ENCODE results near the gene RNF207. TPM values are rescaled to one million over a fixed set of nuclear protein-coding genes. Genes with fewer than 3 reads are reported as not detected.

RNF207 gene
- total and polyA plus RNA-seq, 2 donors, result 3.0 to 18.8 TPM

DNA sequence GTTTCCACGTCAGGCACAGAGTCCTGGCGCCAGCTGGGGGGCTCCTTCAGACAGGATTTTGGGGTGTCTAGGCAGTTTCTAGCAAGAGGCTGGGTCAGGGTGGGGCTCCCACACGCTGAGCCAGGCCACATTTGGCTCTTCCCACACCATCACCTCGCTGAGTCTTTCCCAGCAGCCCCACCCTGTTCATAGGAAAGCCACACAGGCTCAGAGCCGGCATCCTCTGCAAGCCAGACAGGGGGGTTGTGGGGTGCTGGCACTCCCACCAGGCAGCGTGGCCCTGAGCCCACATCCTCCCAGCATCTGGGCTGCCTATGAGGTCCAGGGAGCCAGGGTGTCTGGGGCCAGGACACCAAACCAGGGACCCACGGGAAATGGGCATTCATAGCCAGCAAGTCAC, 57.8 kb downstream of the RNF207 start:
- Histone ChIP-seq H3K27ac (ENCODE audit: low read depth in 1 of 2, low read length in 1 of 2) (no peak overlapping the region), H3K9me3 (ENCODE audit: control insufficient read depth in 2 of 2, insufficient read depth in 1 of 2, low read length in 1 of 2) (no peaks in the 10 kb centered on the region), H3K27me3 (ENCODE audit: control insufficient read depth in 2 of 2, insufficient read depth in 1 of 2, low read length in 1 of 2) (peaks cover 8 to 40% of the 10 kb centered on the region in 2 donors), H3K4me3 (ENCODE audit: low read length in 2 of 2) (no peak overlapping the region), H3K4me1 (ENCODE audit: control insufficient read depth in 2 of 2, insufficient read depth in 2 of 2, low read length in 2 of 2) (peaks cover 13 to 19% of the 10 kb centered on the region in 2 donors), H3K36me3 (ENCODE audit: control insufficient read depth in 2 of 2, insufficient read depth in 2 of 2, low read length in 1 of 2) (no peaks in the 10 kb centered on the region)
- no peak for DNase-seq (ENCODE audit: low read depth in 6 of 9, low spot score in 9 of 9)
- WGBS, result 92% methylated on average over 7 of the region's 7 CpGs

DNA sequence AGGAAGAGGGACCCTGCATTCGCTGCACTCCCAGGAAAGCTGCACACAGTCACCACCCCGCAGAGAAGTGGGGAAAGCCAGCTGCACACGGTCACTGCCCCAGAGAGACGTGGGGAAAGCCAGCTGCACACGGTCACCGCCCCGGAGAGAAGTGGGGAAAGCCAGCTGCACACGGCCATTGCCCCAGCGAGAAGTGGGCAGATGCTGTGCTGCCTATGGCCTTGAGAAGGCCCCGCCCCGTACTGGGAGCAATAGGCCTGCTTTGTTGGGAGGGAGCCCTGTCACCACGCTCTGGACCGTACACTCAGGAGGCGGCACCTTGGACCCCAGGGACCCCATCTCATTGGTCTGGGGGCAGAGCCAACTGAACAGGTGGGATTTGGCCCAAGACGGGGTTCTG, 59.2 kb downstream of the RNF207 start:
- no peak for DNase-seq (ENCODE audit: low read depth in 6 of 9, low spot score in 9 of 9)
- Histone ChIP-seq H3K4me1 (ENCODE audit: control insufficient read depth in 2 of 2, insufficient read depth in 2 of 2, low read length in 2 of 2) (peaks cover 7 to 11% of the 10 kb centered on the region in 2 donors), H3K4me3 (ENCODE audit: low read length in 2 of 2) (no peak overlapping the region), H3K36me3 (ENCODE audit: control insufficient read depth in 2 of 2, insufficient read depth in 2 of 2, low read length in 1 of 2) (no peaks in the 10 kb centered on the region), H3K9me3 (ENCODE audit: control insufficient read depth in 2 of 2, insufficient read depth in 1 of 2, low read length in 1 of 2) (no peaks in the 10 kb centered on the region), H3K27me3 (ENCODE audit: control insufficient read depth in 2 of 2, insufficient read depth in 1 of 2, low read length in 1 of 2) (peaks cover 8 to 27% of the 10 kb centered on the region in 2 donors), H3K27ac (ENCODE audit: low read depth in 1 of 2, low read length in 1 of 2) (no peak overlapping the region)
- 97% methylated on average over 15 of the region's 15 CpGs for WGBS

DNA sequence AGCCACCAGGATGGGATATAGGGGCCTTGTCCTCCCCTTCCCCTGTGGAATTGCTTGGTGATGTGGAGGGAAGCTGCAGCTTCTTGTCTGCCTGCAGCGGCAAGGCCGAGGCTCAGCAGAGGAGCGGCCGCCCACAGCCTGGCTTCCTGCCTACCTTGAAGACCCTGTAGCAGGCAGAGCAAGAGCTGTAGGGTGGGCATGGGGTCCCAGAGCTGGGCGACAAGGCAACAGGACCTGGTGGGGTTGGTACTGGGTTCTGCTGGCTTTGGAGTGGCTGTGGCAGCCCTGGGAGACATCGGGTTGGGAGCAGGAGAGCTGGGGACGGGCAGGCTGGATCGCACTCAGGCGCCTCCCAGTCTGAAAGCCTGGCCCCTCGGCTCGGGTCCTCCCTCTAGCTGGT, 60.7 kb downstream of the RNF207 start:
- Histone ChIP-seq H3K4me1 (ENCODE audit: control insufficient read depth in 2 of 2, insufficient read depth in 2 of 2, low read length in 2 of 2) (peaks cover 0 to 8% of the 10 kb centered on the region in 2 donors), H3K9me3 (ENCODE audit: control insufficient read depth in 2 of 2, insufficient read depth in 1 of 2, low read length in 1 of 2) (no peaks in the 10 kb centered on the region), H3K27me3 (ENCODE audit: control insufficient read depth in 2 of 2, insufficient read depth in 1 of 2, low read length in 1 of 2) (peaks cover 3 to 15% of the 10 kb centered on the region in 2 donors), H3K4me3 (ENCODE audit: low read length in 2 of 2) (no peak overlapping the region), H3K36me3 (ENCODE audit: control insufficient read depth in 2 of 2, insufficient read depth in 2 of 2, low read length in 1 of 2) (no peaks in the 10 kb centered on the region), H3K27ac (ENCODE audit: low read depth in 1 of 2, low read length in 1 of 2) (no peak overlapping the region)
- 98% methylated on average over 11 of the region's 11 CpGs for WGBS
- DNase-seq (ENCODE audit: low read depth in 6 of 9, low spot score in 9 of 9), result no peak

DNA sequence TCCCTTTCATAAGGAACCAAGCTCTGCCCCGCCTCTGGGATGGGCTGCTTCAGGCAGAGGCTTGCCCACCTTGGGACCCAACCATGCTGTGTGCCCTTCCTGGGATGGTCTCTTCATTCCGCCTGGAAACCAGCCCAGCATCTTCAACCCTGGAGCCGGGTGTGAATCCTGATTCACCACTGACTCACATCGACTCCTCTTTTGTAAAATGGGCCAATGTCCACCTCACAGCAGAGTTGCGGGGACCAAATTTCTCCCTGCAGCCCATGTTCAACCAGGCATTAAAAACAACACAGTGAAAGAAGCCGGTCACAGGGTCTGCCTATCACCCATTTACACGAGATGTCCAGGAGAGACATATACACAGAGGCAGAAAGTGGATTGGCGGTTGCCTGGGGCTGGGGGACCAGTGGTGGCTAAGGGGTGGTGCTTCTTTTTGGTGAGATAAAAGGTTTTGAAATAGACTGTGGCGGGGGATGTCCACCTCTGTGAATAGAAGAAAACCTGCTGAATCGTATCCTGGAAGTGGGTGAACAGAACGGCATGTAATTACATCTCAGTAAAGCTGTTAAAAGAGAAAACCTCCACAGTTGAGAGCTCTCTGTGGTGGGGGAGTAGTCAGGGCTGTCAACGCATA, 61.9 kb downstream of the RNF207 start:
- Histone ChIP-seq H3K27me3 (ENCODE audit: control insufficient read depth in 2 of 2, insufficient read depth in 1 of 2, low read length in 1 of 2) (peaks cover 0 to 4% of the 10 kb centered on the region in 2 donors), H3K4me3 (ENCODE audit: low read length in 2 of 2) (no peak overlapping the region), H3K4me1 (ENCODE audit: control insufficient read depth in 2 of 2, insufficient read depth in 2 of 2, low read length in 2 of 2) (peaks cover 0 to 2% of the 10 kb centered on the region in 2 donors), H3K27ac (ENCODE audit: low read depth in 1 of 2, low read length in 1 of 2) (no peak overlapping the region), H3K36me3 (ENCODE audit: control insufficient read depth in 2 of 2, insufficient read depth in 2 of 2, low read length in 1 of 2) (no peaks in the 10 kb centered on the region), H3K9me3 (ENCODE audit: control insufficient read depth in 2 of 2, insufficient read depth in 1 of 2, low read length in 1 of 2) (no peaks in the 10 kb centered on the region)
- no peak for DNase-seq (ENCODE audit: low read depth in 6 of 9, low spot score in 9 of 9)
- 96% methylated on average over 12 of the region's 12 CpGs for WGBS

GRCh38 chr1:6268415-6268814, 62.5 kb downstream of the RNF207 start:
- Histone ChIP-seq H3K36me3 (ENCODE audit: control insufficient read depth in 2 of 2, insufficient read depth in 2 of 2, low read length in 1 of 2) (peaks cover 0 to 2% of the 10 kb centered on the region in 2 donors), H3K27me3 (ENCODE audit: control insufficient read depth in 2 of 2, insufficient read depth in 1 of 2, low read length in 1 of 2) (no peaks in the 10 kb centered on the region), H3K4me1 (ENCODE audit: control insufficient read depth in 2 of 2, insufficient read depth in 2 of 2, low read length in 2 of 2) (no peaks in the 10 kb centered on the region), H3K27ac (ENCODE audit: low read depth in 1 of 2, low read length in 1 of 2) (no peak overlapping the region), H3K9me3 (ENCODE audit: control insufficient read depth in 2 of 2, insufficient read depth in 1 of 2, low read length in 1 of 2) (no peaks in the 10 kb centered on the region), H3K4me3 (ENCODE audit: low read length in 2 of 2) (no peak overlapping the region)
- 93% methylated on average over 21 of the region's 21 CpGs for WGBS
- no peak for DNase-seq (ENCODE audit: low read depth in 6 of 9, low spot score in 9 of 9)

DNA sequence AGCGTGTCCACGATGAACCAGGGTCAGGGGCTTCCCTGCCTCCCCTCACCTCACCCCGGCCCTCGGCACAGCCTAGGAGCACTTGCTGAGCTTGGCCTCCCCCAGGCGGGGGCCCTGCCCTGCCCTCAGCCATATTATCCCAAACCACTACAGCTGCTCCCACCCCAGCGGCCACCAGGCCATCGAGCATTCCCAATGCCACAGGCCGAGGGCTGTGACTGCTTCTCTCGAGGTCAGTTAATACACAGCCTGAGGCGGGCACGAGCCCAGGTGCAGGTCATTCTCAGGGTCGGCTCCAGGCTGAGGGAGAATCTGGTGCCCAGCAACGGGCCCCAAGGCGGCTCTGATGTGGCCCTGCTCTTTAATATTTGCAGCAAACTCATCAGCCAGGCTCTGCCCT, 63.4 kb downstream of the RNF207 start:
- Histone ChIP-seq H3K4me3 (ENCODE audit: low read length in 2 of 2) (no peak overlapping the region), H3K27ac (ENCODE audit: low read depth in 1 of 2, low read length in 1 of 2) (no peak overlapping the region), H3K27me3 (ENCODE audit: control insufficient read depth in 2 of 2, insufficient read depth in 1 of 2, low read length in 1 of 2) (no peaks in the 10 kb centered on the region), H3K9me3 (ENCODE audit: control insufficient read depth in 2 of 2, insufficient read depth in 1 of 2, low read length in 1 of 2) (no peaks in the 10 kb centered on the region), H3K36me3 (ENCODE audit: control insufficient read depth in 2 of 2, insufficient read depth in 2 of 2, low read length in 1 of 2) (peaks cover 0 to 2% of the 10 kb centered on the region in 2 donors), H3K4me1 (ENCODE audit: control insufficient read depth in 2 of 2, insufficient read depth in 2 of 2, low read length in 2 of 2) (no peaks in the 10 kb centered on the region)
- no peak for DNase-seq (ENCODE audit: low read depth in 6 of 9, low spot score in 9 of 9)
- 98% methylated on average over 14 of the region's 14 CpGs for WGBS

- Histone ChIP-seq H3K27me3 (ENCODE audit: control insufficient read depth in 2 of 2, insufficient read depth in 1 of 2, low read length in 1 of 2) (no peaks in the 10 kb centered on the region), H3K36me3 (ENCODE audit: control insufficient read depth in 2 of 2, insufficient read depth in 2 of 2, low read length in 1 of 2) (peaks cover 0 to 2% of the 10 kb centered on the region in 2 donors), H3K4me1 (ENCODE audit: control insufficient read depth in 2 of 2, insufficient read depth in 2 of 2, low read length in 2 of 2) (no peaks in the 10 kb centered on the region), H3K27ac (ENCODE audit: low read depth in 1 of 2, low read length in 1 of 2) (no peak overlapping the region), H3K9me3 (ENCODE audit: control insufficient read depth in 2 of 2, insufficient read depth in 1 of 2, low read length in 1 of 2) (no peaks in the 10 kb centered on the region), H3K4me3 (ENCODE audit: low read length in 2 of 2) (no peak overlapping the region)
- no peak for DNase-seq (ENCODE audit: low read depth in 6 of 9, low spot score in 9 of 9)
- WGBS, result 96% methylated on average over 22 of the region's 22 CpGs
Measured at GRCh38 chr1:6269720-6270400, 63.9 kb downstream of the RNF207 start.

DNA sequence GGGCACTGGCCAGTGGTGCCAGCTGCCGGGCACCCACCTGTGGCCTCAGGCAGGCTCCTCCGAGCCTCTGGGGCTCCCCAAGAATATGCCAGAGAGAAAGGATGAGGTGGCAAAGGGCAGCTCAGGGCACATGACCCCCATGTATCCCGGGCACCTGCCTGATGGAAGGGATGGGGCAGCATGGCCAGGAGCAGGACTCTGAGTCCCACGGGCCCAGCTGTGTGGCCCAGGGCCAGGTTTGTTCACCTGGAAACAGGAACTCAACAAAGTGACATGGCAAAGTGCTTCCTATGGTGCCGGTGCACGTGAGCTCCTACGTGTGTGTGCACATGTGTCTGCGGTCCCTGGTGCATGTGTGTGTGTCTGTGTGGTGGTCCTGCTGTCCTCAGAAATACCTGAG, 64.5 kb downstream of the RNF207 start:
- Histone ChIP-seq H3K27me3 (ENCODE audit: control insufficient read depth in 2 of 2, insufficient read depth in 1 of 2, low read length in 1 of 2) (no peaks in the 10 kb centered on the region), H3K36me3 (ENCODE audit: control insufficient read depth in 2 of 2, insufficient read depth in 2 of 2, low read length in 1 of 2) (peaks cover 0 to 2% of the 10 kb centered on the region in 2 donors), H3K4me3 (ENCODE audit: low read length in 2 of 2) (no peak overlapping the region), H3K4me1 (ENCODE audit: control insufficient read depth in 2 of 2, insufficient read depth in 2 of 2, low read length in 2 of 2) (no peaks in the 10 kb centered on the region), H3K9me3 (ENCODE audit: control insufficient read depth in 2 of 2, insufficient read depth in 1 of 2, low read length in 1 of 2) (no peaks in the 10 kb centered on the region), H3K27ac (ENCODE audit: low read depth in 1 of 2, low read length in 1 of 2) (no peak overlapping the region)
- WGBS, result 91% methylated on average over 8 of the region's 8 CpGs
- DNase-seq (ENCODE audit: low read depth in 6 of 9, low spot score in 9 of 9), result no peak
